ENCODE measurements around the gene SLC38A10. TPM values are rescaled to one million over a fixed set of nuclear protein-coding genes. Genes with fewer than 3 reads are reported as not detected.

Gene SLC38A10
- total RNA-seq, 1 donor from 2014 or later: 261 TPM

DNA sequence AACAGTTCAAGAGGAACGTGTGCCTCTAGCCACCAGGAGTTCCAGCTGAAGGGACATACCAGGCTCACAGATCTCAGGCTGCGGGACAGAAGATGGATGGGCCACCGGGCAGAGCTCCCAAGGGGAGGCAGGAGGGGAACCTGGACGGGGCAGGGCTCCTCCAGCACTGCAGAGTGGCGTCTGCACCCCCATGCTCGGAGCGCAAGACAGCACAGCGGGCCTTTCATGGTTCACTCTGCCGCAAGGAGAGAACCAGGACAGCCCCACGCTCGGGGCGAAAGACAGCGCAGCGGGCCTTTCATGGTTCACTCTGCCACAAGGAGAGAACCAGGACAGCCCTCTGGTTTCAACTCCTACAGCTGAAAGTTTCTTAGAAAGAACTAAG, 20.6 kb downstream of the SLC38A10 start:
- Histone ChIP-seq H3K27ac (no peak overlapping the region), H3K4me3 (no peak overlapping the region), H3K9me3 (no peaks in the 10 kb centered on the region), H3K27me3 (no peaks in the 10 kb centered on the region), H3K4me1 (no peaks in the 10 kb centered on the region), H3K36me3 (peaks cover 58 to 70% of the 10 kb centered on the region in 2 donors)
- intact Hi-C loops (cut with DNase I): no loop called here
- TF ChIP-seq, protein P1, sequence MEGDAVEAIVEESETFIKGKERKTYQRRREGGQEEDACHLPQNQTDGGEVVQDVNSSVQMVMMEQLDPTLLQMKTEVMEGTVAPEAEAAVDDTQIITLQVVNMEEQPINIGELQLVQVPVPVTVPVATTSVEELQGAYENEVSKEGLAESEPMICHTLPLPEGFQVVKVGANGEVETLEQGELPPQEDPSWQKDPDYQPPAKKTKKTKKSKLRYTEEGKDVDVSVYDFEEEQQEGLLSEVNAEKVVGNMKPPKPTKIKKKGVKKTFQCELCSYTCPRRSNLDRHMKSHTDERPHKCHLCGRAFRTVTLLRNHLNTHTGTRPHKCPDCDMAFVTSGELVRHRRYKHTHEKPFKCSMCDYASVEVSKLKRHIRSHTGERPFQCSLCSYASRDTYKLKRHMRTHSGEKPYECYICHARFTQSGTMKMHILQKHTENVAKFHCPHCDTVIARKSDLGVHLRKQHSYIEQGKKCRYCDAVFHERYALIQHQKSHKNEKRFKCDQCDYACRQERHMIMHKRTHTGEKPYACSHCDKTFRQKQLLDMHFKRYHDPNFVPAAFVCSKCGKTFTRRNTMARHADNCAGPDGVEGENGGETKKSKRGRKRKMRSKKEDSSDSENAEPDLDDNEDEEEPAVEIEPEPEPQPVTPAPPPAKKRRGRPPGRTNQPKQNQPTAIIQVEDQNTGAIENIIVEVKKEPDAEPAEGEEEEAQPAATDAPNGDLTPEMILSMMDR (IDR thresholded peaks at IDR 0.05): no peak
- DNase-seq (ENCODE audit: low spot score in 2 of 2): no peak

DNA sequence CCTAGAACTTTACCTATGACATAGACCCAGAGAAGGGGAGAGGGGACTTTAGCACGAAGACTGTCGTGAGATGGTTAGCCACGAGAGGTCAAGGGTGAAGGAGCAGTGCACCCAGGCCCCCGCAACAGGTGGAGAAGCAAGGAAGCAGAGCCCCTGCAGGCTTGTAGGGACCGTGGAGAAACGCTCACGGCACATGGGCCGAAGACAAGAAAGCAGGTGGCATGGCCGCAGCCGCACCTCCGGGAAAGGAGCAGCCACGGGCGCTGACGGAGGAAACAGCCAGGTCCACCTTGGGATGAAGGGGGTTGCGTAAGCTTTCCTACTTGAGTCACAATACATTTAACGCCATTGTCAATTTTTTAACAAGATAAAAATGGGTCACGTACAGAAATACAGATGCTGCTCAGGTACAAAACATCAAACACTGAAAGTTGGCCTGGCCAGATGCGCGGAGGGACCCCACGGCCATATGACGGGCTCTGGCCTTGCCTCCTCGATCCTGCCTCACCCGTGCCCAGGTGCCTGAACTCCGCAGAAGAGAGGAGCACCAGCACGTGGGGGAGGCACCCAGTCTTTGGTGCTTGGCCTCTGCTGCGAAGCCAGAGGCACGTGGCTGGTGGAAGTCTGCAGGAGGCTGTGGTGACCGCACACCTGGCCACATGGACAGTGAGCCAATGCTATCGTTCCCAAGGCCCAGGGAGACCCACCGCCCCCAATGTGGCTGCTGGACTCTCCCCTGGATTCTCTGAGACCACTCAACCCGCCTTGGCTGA, 21.2 kb downstream of the SLC38A10 start:
- intact Hi-C loops (cut with DNase I): no loop called here
- Histone ChIP-seq H3K36me3 (peaks cover 58 to 69% of the 10 kb centered on the region in 2 donors), H3K9me3 (no peaks in the 10 kb centered on the region), H3K27me3 (no peaks in the 10 kb centered on the region), H3K4me1 (no peaks in the 10 kb centered on the region), H3K4me3 (no peak overlapping the region), H3K27ac (no peak overlapping the region)
- no peak for DNase-seq (ENCODE audit: low spot score in 2 of 2)
- TF ChIP-seq, protein P1 (IDR thresholded peaks at IDR 0.05): no peak

DNA sequence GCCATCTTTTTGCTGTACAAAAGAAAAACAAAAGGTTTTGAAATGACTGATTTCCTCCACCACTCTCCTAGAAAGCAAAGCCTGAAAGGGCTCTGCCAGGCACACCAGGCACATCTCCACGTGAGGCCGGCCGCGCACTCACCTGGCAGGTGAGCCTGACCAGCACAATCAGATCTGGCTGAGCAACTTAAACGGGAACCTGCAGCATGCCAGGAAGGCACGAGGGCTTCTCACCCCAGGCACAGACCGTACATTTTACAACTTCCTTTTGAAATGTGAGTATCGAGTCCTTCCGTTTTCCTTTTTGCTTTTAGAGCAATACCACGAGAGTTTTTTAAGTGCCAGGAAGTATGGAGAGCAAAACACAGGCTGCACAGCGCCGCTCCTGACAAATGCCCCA, 22.5 kb downstream of the SLC38A10 start:
- DNase-seq (ENCODE audit: low spot score in 2 of 2): no peak
- intact Hi-C loops (cut with DNase I): no loop called here
- Histone ChIP-seq H3K4me3 (no peak overlapping the region), H3K27ac (no peak overlapping the region), H3K27me3 (no peaks in the 10 kb centered on the region), H3K9me3 (no peaks in the 10 kb centered on the region), H3K36me3 (peaks cover 56 to 68% of the 10 kb centered on the region in 2 donors), H3K4me1 (no peaks in the 10 kb centered on the region)
- TF ChIP-seq, protein P1 (IDR thresholded peaks at IDR 0.05): no peak

DNA sequence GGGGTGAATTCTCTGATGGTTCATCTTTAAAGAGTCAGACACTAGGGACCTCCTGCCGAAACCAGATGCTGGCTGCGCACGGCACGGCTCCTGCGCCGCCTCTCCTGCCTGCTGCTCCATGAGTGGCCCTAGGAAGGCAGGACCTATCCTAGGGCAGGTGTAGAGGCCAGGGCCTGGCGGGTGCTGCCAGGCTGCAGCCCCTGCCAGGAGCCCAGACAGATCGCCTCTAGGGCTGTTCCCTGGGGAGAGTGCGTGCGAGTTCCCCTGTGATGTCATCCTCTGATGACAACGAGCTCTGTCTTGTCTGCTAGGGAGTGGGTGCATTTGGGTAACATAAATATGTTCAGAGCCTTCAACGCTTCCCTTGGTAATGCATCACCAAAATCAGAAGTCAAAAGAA, 23.9 kb downstream of the SLC38A10 start:
- Histone ChIP-seq H3K27ac (no peak overlapping the region), H3K27me3 (no peaks in the 10 kb centered on the region), H3K4me3 (no peak overlapping the region), H3K4me1 (no peaks in the 10 kb centered on the region), H3K9me3 (no peaks in the 10 kb centered on the region), H3K36me3 (peaks cover 46 to 57% of the 10 kb centered on the region in 2 donors)
- DNase-seq (ENCODE audit: low spot score in 2 of 2): no peak
- TF ChIP-seq, protein P1 (IDR thresholded peaks at IDR 0.05): no peak
- intact Hi-C loops (cut with DNase I): no loop called here

DNA sequence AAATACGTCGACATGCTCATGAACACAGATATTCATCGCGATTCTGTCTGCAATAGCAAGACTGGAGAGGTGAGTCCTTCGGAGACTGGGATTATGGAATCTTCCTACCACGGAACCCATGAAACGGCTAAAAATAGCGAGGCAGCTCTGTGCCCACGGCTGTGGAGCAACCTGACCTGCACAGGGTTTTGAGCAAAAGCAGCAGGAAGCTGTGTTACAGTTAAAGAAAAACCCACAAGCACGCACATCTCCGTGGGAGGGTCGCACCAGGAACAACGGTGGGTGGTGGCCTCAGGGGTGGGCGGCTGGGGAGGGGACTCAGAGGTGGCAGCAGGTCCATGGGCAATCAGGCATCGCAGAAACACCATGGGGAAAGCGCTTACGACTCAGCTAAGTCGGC, 24.8 kb downstream of the SLC38A10 start:
- Histone ChIP-seq H3K27ac (no peak overlapping the region), H3K4me3 (no peak overlapping the region), H3K36me3 (peaks cover 43 to 61% of the 10 kb centered on the region in 2 donors), H3K9me3 (no peaks in the 10 kb centered on the region), H3K27me3 (no peaks in the 10 kb centered on the region), H3K4me1 (no peaks in the 10 kb centered on the region)
- intact Hi-C loops (cut with DNase I): no loop called here
- TF ChIP-seq, protein P1 (IDR thresholded peaks at IDR 0.05): no peak
- DNase-seq (ENCODE audit: low spot score in 2 of 2): no peak

Measured in ascending aorta (tissue), 2 donors.